WI38 (cell line): ENCODE results near the gene TUBGCP2.

Source experiments
- H3K4me3 ChIP-seq: 2 replicates; pipeline ENCODE4 v1.5.1; 2011; ENCODE audit warnings: low read depth, mild to moderate bottlenecking, control low read depth, low read length
- TF ChIP-seq, protein P1 (sequence below): IDR thresholded peaks from 2 replicates; pipeline ENCODE4 v1.5.1; 2012; ENCODE audit warnings: low read depth, mild to moderate bottlenecking, control low read depth, low read length

TUBGCP2 gene

DNA sequence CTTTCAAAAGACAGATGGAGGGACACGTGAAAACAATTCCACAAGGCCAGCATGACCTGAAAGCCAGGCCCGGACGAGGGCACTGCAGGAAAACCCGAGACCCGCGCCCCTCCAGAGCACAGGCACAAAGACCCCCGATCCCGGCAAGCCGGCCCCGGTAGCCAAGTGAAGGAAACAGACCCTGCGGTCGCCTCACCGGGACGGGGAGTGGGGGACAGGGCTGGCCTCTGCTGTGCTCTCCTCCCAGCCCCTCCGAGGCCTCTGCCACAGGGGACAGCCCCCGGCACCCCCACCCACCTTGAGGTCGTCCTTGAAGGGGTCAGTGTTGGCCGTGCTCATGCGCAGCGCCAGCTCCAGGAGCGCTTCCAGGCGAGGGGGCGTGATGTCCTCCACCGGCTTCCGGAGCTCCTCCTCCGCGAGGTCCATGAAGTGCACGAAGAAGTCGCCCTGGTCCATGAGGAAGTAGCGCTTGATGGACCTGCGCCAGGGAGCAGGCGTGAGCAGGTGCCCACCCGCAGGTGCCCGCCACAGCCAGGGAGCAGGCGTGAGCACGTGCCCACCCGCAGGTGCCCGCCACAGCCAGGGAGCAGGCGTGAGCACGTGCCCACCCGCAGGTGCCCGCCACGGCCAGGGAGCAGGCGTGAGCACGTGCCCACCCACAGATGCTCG, 20.7 kb downstream of the TUBGCP2 start:
- TF ChIP-seq, protein P1, sequence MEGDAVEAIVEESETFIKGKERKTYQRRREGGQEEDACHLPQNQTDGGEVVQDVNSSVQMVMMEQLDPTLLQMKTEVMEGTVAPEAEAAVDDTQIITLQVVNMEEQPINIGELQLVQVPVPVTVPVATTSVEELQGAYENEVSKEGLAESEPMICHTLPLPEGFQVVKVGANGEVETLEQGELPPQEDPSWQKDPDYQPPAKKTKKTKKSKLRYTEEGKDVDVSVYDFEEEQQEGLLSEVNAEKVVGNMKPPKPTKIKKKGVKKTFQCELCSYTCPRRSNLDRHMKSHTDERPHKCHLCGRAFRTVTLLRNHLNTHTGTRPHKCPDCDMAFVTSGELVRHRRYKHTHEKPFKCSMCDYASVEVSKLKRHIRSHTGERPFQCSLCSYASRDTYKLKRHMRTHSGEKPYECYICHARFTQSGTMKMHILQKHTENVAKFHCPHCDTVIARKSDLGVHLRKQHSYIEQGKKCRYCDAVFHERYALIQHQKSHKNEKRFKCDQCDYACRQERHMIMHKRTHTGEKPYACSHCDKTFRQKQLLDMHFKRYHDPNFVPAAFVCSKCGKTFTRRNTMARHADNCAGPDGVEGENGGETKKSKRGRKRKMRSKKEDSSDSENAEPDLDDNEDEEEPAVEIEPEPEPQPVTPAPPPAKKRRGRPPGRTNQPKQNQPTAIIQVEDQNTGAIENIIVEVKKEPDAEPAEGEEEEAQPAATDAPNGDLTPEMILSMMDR = no peak
- H3K4me3 ChIP-seq = no peak overlapping the region

GRCh38 chr10:133286366-133286765, 22.3 kb downstream of the TUBGCP2 start:
- no peak overlapping the region for H3K4me3 ChIP-seq
- TF ChIP-seq, protein P1 = no peak

- H3K4me3 ChIP-seq = no peak overlapping the region
- TF ChIP-seq, protein P1 = no peak
Observed at GRCh38 chr10:133285217-133285616, 23.5 kb downstream of the TUBGCP2 start.

DNA sequence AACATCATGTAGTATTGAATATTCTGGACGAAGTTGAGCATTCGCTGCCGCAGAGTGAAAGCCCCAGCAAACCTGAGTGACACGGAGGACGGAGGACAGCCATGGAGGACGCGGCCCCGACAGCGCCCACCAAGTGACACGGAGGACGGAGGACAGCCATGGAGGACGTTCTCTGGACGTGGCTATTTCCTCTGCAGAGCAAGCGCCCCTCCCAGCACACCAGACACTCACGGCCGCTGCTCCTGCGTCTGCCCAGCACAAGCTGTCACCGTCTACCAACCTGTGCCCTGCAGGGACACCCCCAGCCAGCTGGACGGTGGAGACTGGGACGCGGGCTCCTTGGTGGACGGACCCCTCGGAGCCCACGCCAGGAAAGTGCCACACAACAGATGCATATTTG, 24.7 kb downstream of the TUBGCP2 start:
- TF ChIP-seq, protein P1 = no peak
- H3K4me3 ChIP-seq = no peak overlapping the region

- TF ChIP-seq, protein P1 = no peak
- no peak overlapping the region for H3K4me3 ChIP-seq
Observed at GRCh38 chr10:133282846-133283390, 25.8 kb downstream of the TUBGCP2 start.

DNA sequence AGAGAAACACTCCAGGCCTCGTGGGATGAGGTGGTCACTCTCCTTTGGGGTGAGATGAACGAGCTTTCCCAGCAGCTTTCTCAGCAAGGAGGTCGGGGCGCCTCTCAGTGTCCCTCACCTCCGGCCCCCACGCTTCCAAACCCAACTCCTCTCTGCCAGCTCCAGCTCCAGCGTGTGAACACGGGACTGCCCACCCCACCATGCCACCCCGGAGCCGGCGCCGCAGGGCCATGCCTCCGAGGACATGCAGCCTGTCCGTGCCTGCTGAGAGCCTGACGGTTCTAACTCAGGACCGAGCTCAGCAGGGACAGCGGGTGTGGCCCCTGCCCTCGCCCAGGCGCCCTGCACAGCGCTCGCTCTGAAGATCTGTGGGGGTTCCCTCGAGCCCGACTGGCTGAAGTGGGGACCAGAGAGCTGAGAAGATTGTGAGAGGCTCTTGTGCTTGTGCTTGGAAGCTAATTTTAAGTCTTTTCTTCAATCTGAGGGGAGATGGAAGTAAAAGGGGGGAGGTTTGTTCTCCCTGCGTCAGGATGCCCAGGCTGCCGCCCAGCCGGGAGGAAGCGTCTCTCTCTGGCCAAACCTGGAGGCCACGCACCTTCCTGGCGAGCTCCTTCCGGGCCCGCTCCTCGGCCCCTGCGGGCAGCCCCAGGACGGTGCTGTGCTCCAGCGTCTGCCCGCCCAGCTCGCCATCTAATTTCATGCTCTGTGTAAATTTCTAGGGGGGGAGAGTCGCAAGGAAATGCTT, 26.9 kb downstream of the TUBGCP2 start:
- H3K4me3 ChIP-seq = no peak overlapping the region
- TF ChIP-seq, protein P1 = no peak

GRCh38 chr10:133281084-133281483, 27.6 kb downstream of the TUBGCP2 start:
- no peak overlapping the region for H3K4me3 ChIP-seq
- TF ChIP-seq, protein P1 = no peak
